ENCODE measurements around the gene KIF26B. TPM values are rescaled to one million over a fixed set of nuclear protein-coding genes. Genes with fewer than 3 reads are reported as not detected.
"Not testable (repeated sequence)": the region's sequence is repeated elsewhere in the genome, so short reads cannot be mapped to it uniquely, and the experiment has no call there.

Gene KIF26B
- total RNA-seq, 1 experiment from 2014 or later, result 1.7 TPM

GRCh38 chr1:245390975-245391374 is 236.2 kb downstream of the KIF26B start:
- DNase-seq, result no peak
- H3K36me3 ChIP-seq (replicated peaks; ENCODE audit: control insufficient read depth, insufficient read depth, low read length), result no peaks in the 10 kb centered on the region
- H3K4me3 ChIP-seq (ENCODE audit: insufficient read depth, low read depth, low read length), result no peak overlapping the region
- no peaks in the 10 kb centered on the region for H3K27me3 ChIP-seq (ENCODE audit: control insufficient read depth, insufficient read depth, low read length)

GRCh38 chr1:245393694-245394093 is 238.9 kb downstream of the KIF26B start:
- no peaks in the 10 kb centered on the region for H3K27me3 ChIP-seq (ENCODE audit: control insufficient read depth, insufficient read depth, low read length)
- no peak overlapping the region for H3K4me3 ChIP-seq (ENCODE audit: insufficient read depth, low read depth, low read length)
- H3K36me3 ChIP-seq (replicated peaks; ENCODE audit: control insufficient read depth, insufficient read depth, low read length), result no peaks in the 10 kb centered on the region
- no peak for DNase-seq

DNA sequence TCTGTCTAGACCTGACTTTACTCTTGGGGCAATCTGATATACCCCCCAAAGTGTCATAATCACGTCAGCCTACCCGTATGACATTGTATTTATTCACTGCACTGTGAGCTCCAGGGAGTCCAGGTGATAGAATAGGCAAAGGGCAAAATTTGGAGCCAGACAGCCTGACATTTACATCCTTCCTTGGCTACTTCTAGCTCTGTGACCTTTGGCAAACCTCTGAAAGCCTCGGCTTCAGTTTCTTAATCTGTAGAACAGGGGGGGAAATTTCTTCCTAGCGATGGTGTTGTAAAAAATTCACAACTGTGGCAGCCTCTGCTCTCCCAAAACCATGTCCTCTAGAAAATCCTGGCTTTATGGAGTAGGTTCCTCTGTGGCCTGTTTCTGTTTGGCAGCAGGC is 240.9 kb downstream of the KIF26B start:
- DNase-seq, result no peak
- Histone ChIP-seq H3K27me3 (ENCODE audit: control insufficient read depth, insufficient read depth, low read length) (no peaks in the 10 kb centered on the region), H3K36me3 (replicated peaks; ENCODE audit: control insufficient read depth, insufficient read depth, low read length) (no peaks in the 10 kb centered on the region), H3K4me3 (ENCODE audit: insufficient read depth, low read depth, low read length) (no peak overlapping the region)

DNA sequence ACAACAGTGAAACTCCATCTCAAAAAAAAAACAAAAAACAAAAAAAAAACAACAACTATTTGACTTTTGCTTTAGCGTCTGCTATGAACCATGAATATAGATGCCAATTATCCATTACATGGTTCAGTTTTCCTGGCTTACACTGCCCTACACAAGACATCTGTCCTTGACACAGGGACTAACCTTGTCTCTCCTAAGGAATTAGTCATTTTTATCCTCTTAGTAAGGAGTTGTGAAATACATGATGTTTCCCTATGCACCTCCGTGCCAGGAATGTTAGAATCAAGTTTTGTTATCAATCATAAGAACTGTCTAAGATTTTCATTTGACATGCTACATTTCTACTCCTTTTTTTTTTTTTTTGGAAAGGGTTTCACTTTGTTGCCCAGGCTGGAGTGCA is 241.8 kb downstream of the KIF26B start:
- no peaks in the 10 kb centered on the region for H3K27me3 ChIP-seq (ENCODE audit: control insufficient read depth, insufficient read depth, low read length)
- no peak for DNase-seq

GRCh38 chr1:245397771-245398170 is 243.0 kb downstream of the KIF26B start:
- H3K36me3 ChIP-seq (replicated peaks; ENCODE audit: control insufficient read depth, insufficient read depth, low read length), result no peaks in the 10 kb centered on the region
- no peaks in the 10 kb centered on the region for H3K27me3 ChIP-seq (ENCODE audit: control insufficient read depth, insufficient read depth, low read length)
- no peak overlapping the region for H3K4me3 ChIP-seq (ENCODE audit: insufficient read depth, low read depth, low read length)
- no peak for DNase-seq

More for the DNA sequence above, 241.8 kb downstream of the KIF26B start:
- Histone ChIP-seq H3K36me3 (replicated peaks; ENCODE audit: control insufficient read depth, insufficient read depth, low read length) (no peaks in the 10 kb centered on the region), H3K4me3 (ENCODE audit: insufficient read depth, low read depth, low read length) (no peak overlapping the region)

DNA sequence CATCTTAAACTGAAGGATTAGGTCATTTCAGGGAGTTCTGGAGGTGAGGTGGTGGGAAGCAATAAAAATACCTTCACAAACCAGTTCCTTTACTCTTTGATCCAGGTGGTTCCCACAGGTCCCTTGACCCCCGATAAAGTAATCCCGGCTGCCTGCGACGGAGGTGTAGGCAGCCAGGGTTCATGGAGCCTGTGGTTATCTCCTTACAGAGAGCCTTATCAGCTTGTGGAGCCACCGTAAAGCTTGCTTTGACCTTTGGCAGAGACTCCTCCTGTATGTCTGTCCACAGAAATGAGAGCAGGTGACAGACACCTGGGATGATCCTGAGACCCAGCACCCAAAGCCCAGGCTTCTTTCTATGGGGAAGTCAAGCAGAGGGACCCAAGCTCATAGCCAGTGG is 243.4 kb downstream of the KIF26B start:
- no peak overlapping the region for H3K4me3 ChIP-seq (ENCODE audit: insufficient read depth, low read depth, low read length)
- no peak for DNase-seq
- H3K27me3 ChIP-seq (ENCODE audit: control insufficient read depth, insufficient read depth, low read length), result no peaks in the 10 kb centered on the region
- no peaks in the 10 kb centered on the region for H3K36me3 ChIP-seq (replicated peaks; ENCODE audit: control insufficient read depth, insufficient read depth, low read length)

GRCh38 chr1:245401881-245402587 is 247.2 kb downstream of the KIF26B start:
- DNase-seq, result no peak
- no peaks in the 10 kb centered on the region for H3K27me3 ChIP-seq (ENCODE audit: control insufficient read depth, insufficient read depth, low read length)
- no peaks in the 10 kb centered on the region for H3K36me3 ChIP-seq (replicated peaks; ENCODE audit: control insufficient read depth, insufficient read depth, low read length)
- no peak overlapping the region for H3K4me3 ChIP-seq (ENCODE audit: insufficient read depth, low read depth, low read length)

GRCh38 chr1:245402998-245403397 is 248.2 kb downstream of the KIF26B start:
- not testable (repeated sequence) for H3K36me3 ChIP-seq (replicated peaks; ENCODE audit: control insufficient read depth, insufficient read depth, low read length); H3K4me3 ChIP-seq (ENCODE audit: insufficient read depth, low read depth, low read length); H3K27me3 ChIP-seq (ENCODE audit: control insufficient read depth, insufficient read depth, low read length); DNase-seq

- no peak for DNase-seq
- no peak overlapping the region for H3K4me3 ChIP-seq (ENCODE audit: insufficient read depth, low read depth, low read length)
Observed at GRCh38 chr1:245404527-245404926, 249.7 kb downstream of the KIF26B start.

GRCh38 chr1:245404952-245405351 is 250.2 kb downstream of the KIF26B start:
- DNase-seq, result no peak
- no peak overlapping the region for H3K4me3 ChIP-seq (ENCODE audit: insufficient read depth, low read depth, low read length)
- no peaks in the 10 kb centered on the region for H3K27me3 ChIP-seq (ENCODE audit: control insufficient read depth, insufficient read depth, low read length)
- H3K36me3 ChIP-seq (replicated peaks; ENCODE audit: control insufficient read depth, insufficient read depth, low read length), result no peaks in the 10 kb centered on the region

More at GRCh38 chr1:245404527-245404926, 249.7 kb downstream of the KIF26B start:
- Histone ChIP-seq H3K36me3 (replicated peaks; ENCODE audit: control insufficient read depth, insufficient read depth, low read length) (no peaks in the 10 kb centered on the region), H3K27me3 (ENCODE audit: control insufficient read depth, insufficient read depth, low read length) (no peaks in the 10 kb centered on the region)

- H3K4me3 ChIP-seq (ENCODE audit: insufficient read depth, low read depth, low read length), result no peak overlapping the region
- H3K36me3 ChIP-seq (replicated peaks; ENCODE audit: control insufficient read depth, insufficient read depth, low read length), result no peaks in the 10 kb centered on the region
- DNase-seq, result no peak
- H3K27me3 ChIP-seq (ENCODE audit: control insufficient read depth, insufficient read depth, low read length), result no peaks in the 10 kb centered on the region
Observed at GRCh38 chr1:245406426-245406825, 251.6 kb downstream of the KIF26B start.

GRCh38 chr1:245407983-245408382 is 253.2 kb downstream of the KIF26B start:
- Histone ChIP-seq H3K27me3 (ENCODE audit: control insufficient read depth, insufficient read depth, low read length) (no peaks in the 10 kb centered on the region), H3K36me3 (replicated peaks; ENCODE audit: control insufficient read depth, insufficient read depth, low read length) (no peaks in the 10 kb centered on the region), H3K4me3 (ENCODE audit: insufficient read depth, low read depth, low read length) (no peak overlapping the region)
- no peak for DNase-seq

- Histone ChIP-seq H3K36me3 (replicated peaks; ENCODE audit: control insufficient read depth, insufficient read depth, low read length) (no peaks in the 10 kb centered on the region), H3K4me3 (ENCODE audit: insufficient read depth, low read depth, low read length) (no peak overlapping the region), H3K27me3 (ENCODE audit: control insufficient read depth, insufficient read depth, low read length) (no peaks in the 10 kb centered on the region)
- no peak for DNase-seq
Observed at GRCh38 chr1:245409341-245410195, 254.8 kb downstream of the KIF26B start.

GRCh38 chr1:245411245-245412036 is 256.7 kb downstream of the KIF26B start:
- no peaks in the 10 kb centered on the region for H3K36me3 ChIP-seq (replicated peaks; ENCODE audit: control insufficient read depth, insufficient read depth, low read length)
- no peak for DNase-seq
- no peak overlapping the region for H3K4me3 ChIP-seq (ENCODE audit: insufficient read depth, low read depth, low read length)
- H3K27me3 ChIP-seq (ENCODE audit: control insufficient read depth, insufficient read depth, low read length), result no peaks in the 10 kb centered on the region
